HG02588 (cell line): Measurements from ENCODE around the gene SEZ6.

ENCODE experiments used
- ATAC-seq: cut with Tn5 transposase; IDR thresholded peaks from one replicate; pipeline ENCODE4 v1.9.1; 2021; ENCODE audit warnings: mild to moderate bottlenecking, moderate library complexity; ENCODE audit not compliant: unreplicated experiment

SEZ6 gene

DNA sequence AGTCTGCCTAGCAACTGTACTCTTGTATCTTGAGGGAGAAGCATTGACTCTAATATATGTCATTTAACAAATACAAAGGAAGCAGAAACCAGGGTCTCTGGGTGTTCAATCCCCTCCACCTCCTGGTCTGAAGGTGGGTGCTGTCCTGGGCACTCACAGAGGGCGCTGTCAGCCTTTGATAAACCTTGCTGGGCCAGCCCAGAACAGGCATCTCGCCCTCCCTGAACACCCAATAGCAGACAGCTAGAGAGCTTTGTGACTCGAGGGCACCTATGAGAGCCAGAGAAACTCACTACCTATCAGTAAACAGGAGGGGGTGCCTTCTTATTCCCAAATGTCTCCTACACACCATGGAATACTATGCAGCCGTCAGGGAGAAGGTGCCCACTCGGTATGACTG lies 30.8 kb upstream of the SEZ6 start:
- no peak for ATAC-seq

- no peak for ATAC-seq
These were observed 28.7 kb upstream of the SEZ6 start for GRCh38 chr17:29034510-29034909.

DNA sequence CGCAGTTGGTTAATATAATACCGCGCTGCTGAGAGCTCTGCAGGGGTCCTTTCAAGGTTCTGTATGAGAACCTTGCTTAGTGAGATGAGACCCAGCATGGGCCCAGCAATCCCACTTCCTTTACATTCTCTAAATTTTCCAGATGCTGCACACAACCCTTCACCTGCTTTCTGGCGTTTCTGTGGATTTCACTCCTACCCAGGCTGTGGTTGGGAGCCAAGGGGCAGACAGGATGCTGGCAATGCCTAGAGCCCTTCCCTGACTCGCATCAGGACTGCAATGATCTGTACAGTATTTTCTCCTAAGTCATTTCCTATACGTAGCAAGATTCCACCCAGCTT lies 27.0 kb upstream of the SEZ6 start:
- ATAC-seq = no peak

DNA sequence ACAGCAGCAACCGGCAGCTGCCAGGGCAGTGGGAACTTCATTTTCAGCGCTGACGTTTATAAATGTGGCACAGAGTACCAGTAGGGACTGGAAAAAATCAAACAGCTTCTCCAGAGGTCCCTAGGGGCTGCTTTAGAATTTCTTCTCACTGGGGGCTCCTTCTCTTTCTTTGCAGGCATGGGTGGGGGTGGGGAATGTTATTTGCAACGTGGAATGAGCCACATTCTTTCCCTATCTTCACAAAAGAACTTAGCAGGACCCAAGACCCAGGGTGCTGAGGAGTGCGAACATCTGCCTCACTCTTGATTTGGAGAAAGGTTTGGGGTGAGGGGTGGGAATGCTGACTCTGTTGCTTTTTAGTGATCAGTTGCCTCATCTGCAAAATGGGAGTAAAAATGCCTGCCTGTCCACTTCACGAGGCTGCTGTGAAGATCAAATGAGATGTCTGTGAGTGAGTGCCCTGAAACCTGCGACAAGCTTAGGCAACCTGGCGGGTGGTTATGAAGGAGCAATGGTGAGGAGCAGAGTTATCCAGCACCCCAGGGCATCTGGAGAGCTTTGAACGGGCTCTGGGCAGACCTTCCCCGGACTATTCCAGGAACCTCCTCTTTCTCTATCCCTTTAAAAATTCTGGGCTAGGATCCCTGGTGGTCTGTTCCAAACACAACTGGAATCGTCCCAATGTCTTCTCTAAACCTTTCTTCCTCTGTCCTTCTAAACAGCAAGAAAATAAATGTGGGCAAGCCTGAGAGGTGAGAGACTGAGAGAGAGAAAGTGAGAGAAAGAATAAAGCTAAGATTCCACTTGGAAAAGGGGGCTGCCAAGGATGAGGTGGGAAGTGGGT lies 26.4 kb upstream of the SEZ6 start:
- ATAC-seq = no peak

DNA sequence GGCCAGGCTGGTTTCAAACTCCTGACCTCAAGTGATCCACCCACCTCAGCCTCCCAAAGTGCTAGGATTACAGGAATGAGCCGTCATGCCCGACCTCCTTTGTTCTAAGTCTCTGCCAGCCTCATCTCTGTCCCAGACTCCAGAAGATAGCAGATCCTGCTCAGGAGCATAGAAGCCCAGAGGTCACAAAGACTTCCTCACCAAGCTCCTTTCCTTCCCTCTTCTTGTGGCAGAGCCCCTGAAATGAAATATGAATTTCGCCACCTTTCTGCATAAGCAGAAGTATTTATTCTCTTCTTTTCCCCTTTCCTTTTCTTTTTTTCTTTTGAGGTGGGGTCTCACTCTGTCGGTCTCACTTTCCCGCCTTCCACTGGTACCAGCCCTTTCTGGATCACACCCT lies 25.7 kb upstream of the SEZ6 start:
- ATAC-seq = no peak

GRCh38 chr17:29024316-29024952 lies 18.6 kb upstream of the SEZ6 start:
- no peak for ATAC-seq

DNA sequence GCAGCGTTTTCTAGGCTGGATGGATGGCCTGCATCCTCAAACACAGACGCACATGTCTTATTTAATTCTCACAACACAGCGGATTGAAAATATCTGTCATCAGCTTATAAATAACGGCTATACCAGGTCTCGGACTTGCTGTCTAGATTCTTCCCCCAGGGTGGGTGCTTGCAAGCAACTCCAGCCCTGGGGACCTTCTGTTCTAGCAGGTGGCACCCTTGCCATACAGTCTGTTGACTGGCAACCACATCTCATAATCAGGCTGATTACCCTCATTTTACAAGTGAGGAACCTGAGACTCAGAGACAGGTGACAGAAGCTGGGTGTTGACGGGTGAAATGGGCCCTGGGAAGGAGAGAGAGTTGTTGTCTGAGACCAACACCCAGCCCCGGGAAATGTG lies 16.2 kb upstream of the SEZ6 start:
- ATAC-seq = no peak

DNA sequence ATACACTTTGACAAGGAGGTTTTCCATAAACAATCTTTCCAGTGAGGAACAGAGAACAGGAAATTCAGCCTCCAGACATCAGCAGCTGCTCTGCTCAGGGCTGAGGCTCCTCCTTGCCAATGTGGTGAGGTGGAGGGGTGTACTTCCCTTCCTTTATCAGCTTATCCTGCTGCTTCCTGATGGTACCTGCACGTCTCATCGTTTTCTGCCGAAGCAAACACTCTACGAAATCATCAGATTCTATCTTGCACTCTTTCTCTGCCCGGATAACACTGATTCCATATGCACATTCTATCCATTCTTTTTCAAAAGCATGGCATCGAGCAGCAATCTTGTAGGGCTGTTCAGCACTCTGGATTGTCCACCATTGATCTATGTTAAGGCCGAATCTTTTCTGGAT lies 15.4 kb upstream of the SEZ6 start:
- ATAC-seq = no peak

- no peak for ATAC-seq
These were observed 14.7 kb upstream of the SEZ6 start for GRCh38 chr17:29020576-29020975.

DNA sequence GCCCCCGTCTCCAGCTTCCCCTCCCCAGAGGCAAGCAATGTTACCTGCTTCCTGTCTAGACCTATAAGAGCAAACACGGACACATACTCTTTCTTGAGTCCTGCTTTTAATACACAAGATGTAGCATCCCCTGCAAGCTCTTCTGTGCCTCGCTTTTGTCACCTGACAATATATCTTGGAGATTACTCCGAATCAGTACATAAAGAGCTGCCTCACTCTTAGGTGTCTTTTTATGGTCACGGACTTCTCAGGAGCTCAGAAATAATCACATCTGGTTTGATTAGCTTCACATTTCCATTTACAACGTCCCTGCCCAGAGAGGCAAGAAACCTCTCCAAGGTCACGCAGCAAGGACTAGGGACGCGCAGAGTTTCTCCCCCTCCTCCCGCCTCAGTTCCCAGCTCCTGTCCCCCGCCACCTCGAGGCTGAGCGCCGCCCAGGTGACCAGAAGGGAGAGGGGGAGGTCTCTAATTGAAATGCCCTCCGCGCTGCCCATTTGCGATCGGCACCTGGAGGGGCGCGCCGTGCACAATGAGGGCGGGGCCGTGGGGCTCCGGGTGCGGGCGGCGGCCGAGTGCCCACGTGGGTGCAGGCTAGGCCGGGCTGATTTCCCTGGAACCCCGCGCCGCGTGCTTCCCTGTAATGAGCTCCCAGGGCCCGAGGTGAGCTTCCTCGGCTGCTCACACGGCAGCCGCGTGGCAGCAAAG lies 13.8 kb upstream of the SEZ6 start:
- no peak for ATAC-seq

DNA sequence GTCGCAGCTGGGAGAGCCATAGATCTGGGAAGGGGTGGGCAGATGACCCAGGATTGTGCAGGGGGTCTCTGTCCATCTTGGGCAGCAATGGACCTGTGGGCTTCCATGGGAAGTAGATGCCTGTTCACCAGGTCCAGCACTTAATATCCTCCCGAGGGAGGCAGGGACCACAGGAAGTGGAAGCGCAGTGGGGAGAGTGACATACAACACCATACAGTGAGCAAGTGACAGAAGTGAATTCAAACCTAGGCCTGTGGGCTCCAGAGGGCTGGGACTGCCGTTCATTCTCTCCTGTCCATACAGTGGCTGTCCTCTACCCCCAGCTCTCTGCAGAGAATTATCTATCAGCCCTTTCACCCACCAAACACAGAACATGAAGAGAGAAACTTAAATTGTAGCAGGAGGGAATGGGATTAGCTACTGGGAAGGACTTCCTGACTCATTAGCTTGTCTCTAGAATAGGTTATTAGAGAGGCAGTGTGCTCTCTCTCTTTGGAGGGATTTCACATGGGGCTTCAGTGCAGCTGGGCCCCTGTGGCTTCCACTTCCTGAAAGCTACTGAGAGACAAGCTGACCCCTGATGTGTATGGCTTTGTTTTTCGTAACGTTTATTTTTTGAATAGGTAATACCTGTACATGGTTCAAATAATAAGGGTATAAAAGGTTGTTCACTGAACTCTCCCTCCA lies 13.1 kb upstream of the SEZ6 start:
- no peak for ATAC-seq

DNA sequence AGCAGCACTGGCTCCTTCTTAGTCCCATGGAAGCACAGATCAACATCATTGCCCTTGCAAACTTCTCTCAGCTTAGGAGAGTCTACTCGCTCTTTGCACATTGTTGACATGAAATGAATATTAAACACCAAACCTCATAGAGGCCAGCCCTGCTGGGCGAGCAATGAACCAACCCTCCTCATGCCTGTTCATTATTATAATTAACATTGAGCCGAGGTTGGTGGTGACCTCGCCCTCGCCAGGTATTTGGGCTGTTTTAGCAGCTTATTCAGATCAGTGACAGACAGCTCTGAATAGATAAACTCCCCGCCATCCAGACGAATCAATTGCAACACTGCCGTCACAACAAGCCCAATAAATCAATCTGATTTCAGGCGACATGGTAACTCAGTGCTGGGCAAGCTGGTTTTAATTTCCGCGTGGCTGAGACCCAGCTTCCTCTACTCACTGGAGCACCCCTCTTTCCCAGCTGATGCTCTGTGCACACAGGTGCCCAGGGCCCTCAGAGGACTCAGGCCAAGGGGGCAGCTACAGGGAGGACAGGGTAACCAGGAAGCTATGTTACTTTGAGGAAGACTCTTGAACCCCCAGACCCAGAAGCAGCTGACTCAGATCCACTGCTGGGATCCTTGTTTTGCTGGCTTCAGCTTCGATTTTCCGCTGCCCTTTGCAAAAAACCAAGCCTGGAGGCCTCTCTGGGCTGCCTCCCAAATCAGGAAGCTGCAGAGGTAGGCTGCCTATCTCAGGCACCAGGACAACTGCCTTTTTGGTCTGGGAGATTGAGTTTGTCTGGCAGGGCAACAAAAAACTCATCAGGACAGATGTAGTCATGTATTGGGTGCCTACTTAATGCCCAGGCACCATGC lies 10.7 kb upstream of the SEZ6 start:
- ATAC-seq = no peak

DNA sequence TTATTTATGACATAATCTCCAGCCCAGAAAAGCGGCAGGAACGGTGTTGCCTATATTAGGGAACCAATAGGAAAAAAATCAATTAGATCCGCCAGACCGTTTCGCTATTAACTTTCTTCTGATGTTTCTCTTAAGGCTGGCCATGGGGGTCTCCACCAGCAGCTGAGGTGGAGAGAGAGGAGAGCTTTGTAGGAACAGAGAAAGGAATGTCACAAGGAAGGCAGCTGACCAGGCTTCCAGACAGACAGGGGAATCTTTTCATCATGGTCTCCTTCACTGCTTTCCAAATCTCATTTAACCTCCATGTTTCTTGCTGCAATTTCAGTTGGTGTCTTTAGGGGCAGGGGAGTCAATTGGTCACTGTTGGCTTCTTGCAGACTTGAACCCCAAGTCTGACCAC lies 8.9 kb upstream of the SEZ6 start:
- ATAC-seq = no peak

GRCh38 chr17:29012535-29012934 lies 6.7 kb upstream of the SEZ6 start:
- ATAC-seq = no peak

DNA sequence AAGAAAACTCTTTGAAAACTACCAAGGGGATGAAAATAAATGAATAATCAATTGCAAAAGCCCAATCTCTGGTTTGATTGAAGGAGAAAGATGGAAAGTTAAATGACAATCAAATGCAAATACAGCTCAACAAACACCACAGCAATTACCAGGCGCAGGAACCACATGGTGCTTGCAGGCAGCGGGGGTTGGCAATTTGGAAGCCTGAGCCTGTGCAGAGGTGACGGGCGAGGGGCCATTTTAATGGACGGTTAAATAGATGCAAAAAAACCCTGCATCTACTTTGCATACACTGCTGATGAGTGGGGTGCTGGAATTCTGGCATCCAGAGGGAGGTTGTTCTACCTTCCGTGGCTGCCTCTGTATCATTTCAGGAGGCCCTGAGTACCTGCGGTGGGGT lies 4.8 kb upstream of the SEZ6 start:
- ATAC-seq = no peak

DNA sequence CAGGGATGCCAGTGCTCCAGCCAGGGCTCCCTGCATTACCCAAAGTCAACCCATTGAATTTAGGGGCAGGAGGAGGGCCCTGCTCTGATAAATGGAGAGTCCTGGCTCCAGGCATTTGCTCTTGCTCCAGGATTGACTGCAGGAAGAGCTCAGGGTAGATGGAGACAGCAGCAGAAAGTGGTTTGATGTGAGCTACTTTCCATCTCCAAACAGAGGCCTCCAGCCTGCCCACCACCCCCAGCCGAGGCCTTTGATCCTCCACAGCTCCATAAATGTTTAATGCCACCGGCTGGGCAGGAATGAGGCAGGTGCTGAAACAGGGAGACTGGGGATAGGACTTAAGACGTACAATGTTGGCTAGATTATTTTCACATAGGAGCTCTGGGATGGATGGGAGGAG lies 4.3 kb upstream of the SEZ6 start:
- ATAC-seq = no peak

- no peak for ATAC-seq
These were observed 2.8 kb upstream of the SEZ6 start for GRCh38 chr17:29008591-29008990.

GRCh38 chr17:29007860-29008455 lies 2.1 kb upstream of the SEZ6 start:
- ATAC-seq = no peak

GRCh38 chr17:29007456-29007855 lies 1.6 kb upstream of the SEZ6 start:
- ATAC-seq = no peak

- no peak for ATAC-seq
These were observed 1.6 kb downstream of the SEZ6 start for GRCh38 chr17:29004081-29004692.
